GM12801 (cell line): Measurements from ENCODE around the gene AKR1B1.

Source experiments
- TF ChIP-seq, protein P1 (sequence below): IDR thresholded peaks from one replicate; pipeline ENCODE4 v1.5.1; 2011; ENCODE audit warnings: control low read depth; ENCODE audit not compliant: insufficient read length; ENCODE audit errors: extremely low read depth

AKR1B1 gene

DNA sequence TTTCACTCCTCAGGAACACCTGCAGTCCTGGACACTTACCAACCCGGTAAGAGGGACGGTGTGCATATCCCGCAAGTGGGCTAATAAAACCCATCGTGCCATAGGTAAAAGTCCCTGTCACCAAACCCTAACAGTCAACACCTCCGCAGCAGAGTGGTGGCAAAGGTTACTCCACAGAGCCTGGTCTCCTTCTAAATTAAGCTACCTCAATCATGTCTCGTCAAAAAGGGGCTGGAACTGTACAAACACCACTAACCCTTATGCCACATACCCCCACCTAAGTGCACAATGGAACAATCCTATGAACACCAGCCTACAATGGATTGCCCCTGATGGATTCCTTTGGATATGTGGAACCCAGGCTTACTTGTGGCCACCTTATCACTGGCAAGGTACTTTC is 9.6 kb upstream of the AKR1B1 start:
- TF ChIP-seq, protein P1, sequence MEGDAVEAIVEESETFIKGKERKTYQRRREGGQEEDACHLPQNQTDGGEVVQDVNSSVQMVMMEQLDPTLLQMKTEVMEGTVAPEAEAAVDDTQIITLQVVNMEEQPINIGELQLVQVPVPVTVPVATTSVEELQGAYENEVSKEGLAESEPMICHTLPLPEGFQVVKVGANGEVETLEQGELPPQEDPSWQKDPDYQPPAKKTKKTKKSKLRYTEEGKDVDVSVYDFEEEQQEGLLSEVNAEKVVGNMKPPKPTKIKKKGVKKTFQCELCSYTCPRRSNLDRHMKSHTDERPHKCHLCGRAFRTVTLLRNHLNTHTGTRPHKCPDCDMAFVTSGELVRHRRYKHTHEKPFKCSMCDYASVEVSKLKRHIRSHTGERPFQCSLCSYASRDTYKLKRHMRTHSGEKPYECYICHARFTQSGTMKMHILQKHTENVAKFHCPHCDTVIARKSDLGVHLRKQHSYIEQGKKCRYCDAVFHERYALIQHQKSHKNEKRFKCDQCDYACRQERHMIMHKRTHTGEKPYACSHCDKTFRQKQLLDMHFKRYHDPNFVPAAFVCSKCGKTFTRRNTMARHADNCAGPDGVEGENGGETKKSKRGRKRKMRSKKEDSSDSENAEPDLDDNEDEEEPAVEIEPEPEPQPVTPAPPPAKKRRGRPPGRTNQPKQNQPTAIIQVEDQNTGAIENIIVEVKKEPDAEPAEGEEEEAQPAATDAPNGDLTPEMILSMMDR, result no peak

DNA sequence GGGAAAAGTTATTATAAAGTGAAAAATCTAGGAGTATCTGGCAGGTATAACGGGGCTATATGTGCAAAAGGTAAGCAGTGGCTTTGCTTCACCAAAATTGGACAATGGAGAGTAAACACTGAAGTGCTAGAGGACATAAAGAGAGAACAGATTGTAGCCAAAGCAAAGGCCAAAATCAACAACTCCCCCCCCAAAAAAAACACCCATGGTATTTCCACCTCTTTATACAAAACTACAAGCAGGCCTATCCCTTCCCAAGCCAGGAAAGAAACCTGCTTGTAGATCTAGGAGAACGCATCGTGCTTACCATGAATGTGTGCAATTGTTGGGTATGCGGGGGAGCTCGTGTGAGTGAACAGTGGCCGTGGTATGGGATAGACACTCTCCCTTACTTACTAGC is 9.2 kb upstream of the AKR1B1 start:
- TF ChIP-seq, protein P1, result no peak

DNA sequence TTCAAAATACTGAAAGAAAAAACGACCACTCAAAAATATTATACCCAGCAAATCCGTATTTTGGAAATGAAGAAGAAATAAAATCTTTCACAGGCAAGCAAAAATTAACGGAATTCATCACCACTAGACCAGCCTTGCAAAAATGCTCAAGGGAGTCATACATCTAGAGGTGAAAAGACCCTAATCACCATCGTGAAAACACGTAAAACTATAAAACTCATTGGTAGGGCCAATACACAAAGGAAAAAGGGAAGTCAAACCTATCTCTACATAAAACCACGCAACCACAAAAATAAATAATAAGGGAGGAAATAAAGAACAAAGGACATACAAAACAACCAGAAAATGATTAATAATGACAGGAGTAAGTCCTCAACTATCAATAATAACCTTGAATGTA is 6.6 kb upstream of the AKR1B1 start:
- TF ChIP-seq, protein P1, result no peak

DNA sequence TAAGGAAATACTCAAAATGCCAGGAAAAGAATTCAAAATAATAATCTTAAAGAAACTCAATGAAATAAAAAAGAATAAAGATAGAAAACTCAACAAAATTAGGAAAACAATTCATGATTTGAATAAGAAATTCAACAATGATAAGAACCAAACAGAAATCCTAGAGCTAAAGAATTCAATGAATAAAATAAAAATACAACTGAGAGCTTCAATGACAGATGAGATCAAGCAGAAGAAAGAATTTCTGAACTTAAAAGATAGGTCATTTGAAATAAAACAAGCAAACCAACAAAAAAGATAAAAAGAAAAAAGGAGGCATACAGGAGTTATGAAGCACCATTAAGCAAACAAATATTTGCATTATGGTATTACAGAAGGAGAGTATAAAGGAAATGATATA is 5.6 kb upstream of the AKR1B1 start:
- TF ChIP-seq, protein P1, result no peak

DNA sequence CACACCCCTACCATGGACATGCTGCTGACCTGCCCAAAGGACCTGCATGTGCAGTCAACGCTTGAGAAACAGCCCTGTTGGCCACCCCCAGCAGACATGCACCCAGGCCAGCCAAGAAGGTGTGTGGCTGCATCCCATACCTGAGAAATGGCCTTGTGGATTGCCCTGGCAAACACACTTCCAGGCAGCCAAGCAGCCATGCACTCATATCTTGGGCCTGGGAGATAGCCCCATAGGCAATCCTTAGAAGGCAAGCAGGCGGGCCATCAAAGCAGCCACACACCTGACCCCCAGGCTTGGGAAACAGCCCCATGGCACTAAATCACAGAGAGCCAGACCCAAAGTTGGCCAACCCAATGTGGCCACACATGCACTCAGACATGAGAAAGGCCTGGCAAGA is 4.9 kb upstream of the AKR1B1 start:
- TF ChIP-seq, protein P1, result no peak

DNA sequence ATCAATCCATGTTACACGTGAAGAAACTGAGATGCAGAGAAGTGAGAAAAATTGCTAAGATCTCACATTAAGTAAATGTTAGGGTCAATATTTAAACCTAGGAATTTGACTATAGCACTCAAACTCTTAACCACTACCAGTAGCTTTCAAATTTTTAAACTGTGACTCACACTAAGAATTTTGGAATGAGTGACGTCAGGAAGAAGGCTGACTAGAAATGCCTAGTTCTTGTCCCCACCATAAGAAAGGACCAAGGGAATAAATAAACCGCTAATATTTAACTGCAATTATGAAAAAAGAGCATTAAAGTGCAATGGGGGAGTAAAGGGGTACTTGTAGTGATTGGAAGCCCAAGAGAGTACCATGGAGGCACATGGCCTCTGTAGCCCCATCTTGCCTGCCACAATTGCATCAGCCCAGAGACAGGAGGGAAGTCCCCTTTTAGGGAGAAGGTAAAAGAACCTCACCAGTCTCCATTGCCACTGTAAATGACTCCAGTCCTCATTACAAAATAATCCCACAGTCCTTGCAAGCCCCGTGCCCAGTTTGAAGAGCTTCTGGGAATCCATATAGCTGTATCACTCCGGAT is 3.5 kb upstream of the AKR1B1 start:
- TF ChIP-seq, protein P1, result no peak

DNA sequence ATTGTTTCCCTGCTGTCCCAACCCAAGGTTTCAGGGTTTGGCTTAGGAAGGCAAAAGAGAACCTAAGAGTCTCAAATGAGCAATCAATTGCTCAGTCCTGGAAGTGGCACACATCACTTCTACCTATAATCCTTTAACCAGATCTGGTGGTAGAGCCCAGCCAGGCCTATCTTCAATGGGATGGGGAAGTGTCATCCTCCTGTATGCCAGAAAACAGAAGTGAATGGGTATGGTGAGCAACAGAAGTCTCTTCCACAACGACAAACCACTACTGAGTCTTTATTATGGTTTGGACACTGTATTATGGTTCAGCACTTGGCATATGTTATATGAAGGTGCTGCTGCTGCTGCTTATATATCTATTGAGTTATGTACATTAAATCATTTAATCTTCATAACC is 3.0 kb upstream of the AKR1B1 start:
- TF ChIP-seq, protein P1, result no peak
